ENCODE measurements around the gene DCBLD2. TPM values are rescaled to one million over a fixed set of nuclear protein-coding genes. Genes with fewer than 3 reads are reported as not detected.

Gene DCBLD2
- total RNA-seq, 1 donor from 2014 or later = 57.9 TPM

GRCh38 chr3:98750276-98750919 lies 151.1 kb downstream of the DCBLD2 start:
- Mint-ChIP-seq H3K4me3 (no peak overlapping the region), H3K27ac (no peak overlapping the region), H3K4me1 (peaks cover 25% of the 10 kb centered on the region), H3K27me3 (ENCODE audit: low read depth) (no peaks in the 10 kb centered on the region), H3K36me3 (no peaks in the 10 kb centered on the region), H3K9me3 (no peaks in the 10 kb centered on the region)
- DNase-seq (ENCODE audit: low spot score in 2 of 2, unreplicated experiment in 2 of 2) = no peak
- no peak for TF ChIP-seq CTCF (IDR thresholded peaks at IDR 0.05; ENCODE audit: unreplicated experiment)

- no peak for DNase-seq (ENCODE audit: low spot score in 2 of 2, unreplicated experiment in 2 of 2)
These were observed 154.6 kb downstream of the DCBLD2 start for GRCh38 chr3:98746882-98747281.

GRCh38 chr3:98746122-98746521 lies 155.4 kb downstream of the DCBLD2 start:
- no peak for TF ChIP-seq CTCF (IDR thresholded peaks at IDR 0.05; ENCODE audit: unreplicated experiment)
- DNase-seq (ENCODE audit: low spot score in 2 of 2, unreplicated experiment in 2 of 2) = no peak
- no peaks in the 10 kb centered on the region for H3K36me3 Mint-ChIP-seq

More at GRCh38 chr3:98746882-98747281, 154.6 kb downstream of the DCBLD2 start:
- peak overlapping the region; percentile 63 for H3K27ac Mint-ChIP-seq
- H3K4me3 Mint-ChIP-seq = no peak overlapping the region
- peaks cover 26% of the 10 kb centered on the region for H3K4me1 Mint-ChIP-seq
- H3K27me3 Mint-ChIP-seq (ENCODE audit: low read depth) = no peaks in the 10 kb centered on the region
- no peaks in the 10 kb centered on the region for H3K36me3 Mint-ChIP-seq
- no peaks in the 10 kb centered on the region for H3K9me3 Mint-ChIP-seq
- no peak for TF ChIP-seq CTCF (IDR thresholded peaks at IDR 0.05; ENCODE audit: unreplicated experiment)

More at GRCh38 chr3:98746122-98746521, 155.4 kb downstream of the DCBLD2 start:
- H3K27ac Mint-ChIP-seq = no peak overlapping the region
- no peaks in the 10 kb centered on the region for H3K9me3 Mint-ChIP-seq
- H3K27me3 Mint-ChIP-seq (ENCODE audit: low read depth) = no peaks in the 10 kb centered on the region
- no peak overlapping the region for H3K4me3 Mint-ChIP-seq
- peaks cover 29% of the 10 kb centered on the region for H3K4me1 Mint-ChIP-seq

Other genes starting within 250 kb of the DCBLD2 start
- gene ST3GAL6, start 138.4 kb downstream of the DCBLD2 start, total RNA-seq = 9.0 to 14.1 TPM (median 11.1 TPM) in 3 replicates

All from mesothelial cell of epicardium (in vitro differentiated cells).